WTC11 (cell line): ENCODE measurements around the gene PALMD. TPM values are rescaled to one million over a fixed set of nuclear protein-coding genes. Genes with fewer than 3 reads are reported as not detected.
A peak's percentile ranks its signal among the peaks of the same experiment; 100 is the strongest.

Experiments
- ATAC-seq: fragments of 200-7000 bp; cut with Tn5 transposase; 2 replicates; pipeline ENCODE4 v1.10.0; 2021; ENCODE audit warnings: mild to moderate bottlenecking, moderate library complexity
- CTCF ChIA-PET: fragments of 300-600 bp; sonication (Branson Sonifier 250); formaldehyde crosslinking; loops from one replicate; lab custom pipeline; 2021; ENCODE audit warnings: antibody characterized with exemption; lab: Charles Lee
- POLR2A ChIA-PET: fragments of 350-600 bp; sonication (Branson Sonifier 250); formaldehyde crosslinking; loops from one replicate; lab custom pipeline; 2021; ENCODE audit warnings: antibody characterized with exemption; lab: Charles Lee
- DNase-seq: peaks from one replicate; pipeline ENCODE4 v3.0.0; 2021; ENCODE audit warnings: low spot score
- H3K27ac Mint-ChIP-seq: 2 replicates; pipeline ENCODE4 v1.8.0; 2021; ENCODE audit warnings: mixed read lengths
- H3K27me3 Mint-ChIP-seq: 2 replicates; pipeline ENCODE4 v1.8.0; 2021; ENCODE audit warnings: low read depth, mild to moderate bottlenecking, moderate library complexity, mixed read lengths
- H3K36me3 Mint-ChIP-seq: 2 replicates; pipeline ENCODE4 v1.8.0; 2021; ENCODE audit warnings: mixed read lengths
- H3K4me1 Mint-ChIP-seq: 2 replicates; pipeline ENCODE4 v1.8.0; 2022; ENCODE audit warnings: mixed read lengths
- H3K4me3 Mint-ChIP-seq: 2 replicates; pipeline ENCODE4 v1.8.0; 2021; ENCODE audit warnings: mild to moderate bottlenecking, moderate library complexity, mixed read lengths
- H3K9me3 Mint-ChIP-seq: 2 replicates; pipeline ENCODE4 v1.8.0; 2021; ENCODE audit warnings: mixed read lengths
- AFF4 ChIP-seq: sonication (generic); formaldehyde crosslinking; IDR thresholded peaks from 2 replicates; pipeline ENCODE4 v1.8.1; 2023; ENCODE audit warnings: mild to moderate bottlenecking, missing genetic modification reagents, borderline replicate concordance
- AR ChIP-seq: fragments of 250-450 bp; sonication (Bioruptor Pico); IDR thresholded peaks from 2 replicates; pipeline ENCODE4 v1.9.0; 2021; ENCODE audit warnings: mild to moderate bottlenecking
- CREB1 ChIP-seq: sonication (generic); formaldehyde crosslinking; IDR thresholded peaks from 2 replicates; pipeline ENCODE4 v1.8.0; 2023; ENCODE audit warnings: mild to moderate bottlenecking, missing genetic modification reagents
- CTCF ChIP-seq: fragments of 200-600 bp; IDR thresholded peaks from 2 replicates; pipeline ENCODE4 v1.8.0; 2022; ENCODE audit warnings: antibody characterized with exemption
- E2F5 ChIP-seq: sonication (generic); formaldehyde crosslinking; IDR thresholded peaks from 2 replicates; pipeline ENCODE4 v1.8.1; 2022; ENCODE audit warnings: mild to moderate bottlenecking, moderate library complexity, missing genetic modification reagents
- FOXK1 ChIP-seq: sonication (generic); formaldehyde crosslinking; IDR thresholded peaks from 2 replicates; pipeline ENCODE4 v1.8.0; 2022; ENCODE audit warnings: mild to moderate bottlenecking, moderate library complexity, missing genetic modification reagents
- IRF2 ChIP-seq: sonication (generic); formaldehyde crosslinking; IDR thresholded peaks from 2 replicates; pipeline ENCODE4 v1.8.0; 2022; ENCODE audit warnings: low read depth, missing genetic modification reagents, borderline replicate concordance
- NR1H2 ChIP-seq: sonication (generic); formaldehyde crosslinking; IDR thresholded peaks from 2 replicates; pipeline ENCODE4 v1.9.0; 2021; ENCODE audit warnings: mild to moderate bottlenecking, moderate library complexity, missing genetic modification reagents
- SMAD3 ChIP-seq: sonication (generic); formaldehyde crosslinking; IDR thresholded peaks from 2 replicates; pipeline ENCODE4 v1.8.0; 2022; ENCODE audit warnings: missing genetic modification reagents, mild to moderate bottlenecking, borderline replicate concordance
- ZNF232 ChIP-seq: sonication (generic); formaldehyde crosslinking; IDR thresholded peaks from 2 replicates; pipeline ENCODE4 v1.8.0; 2022; ENCODE audit warnings: mild to moderate bottlenecking, missing genetic modification reagents
- ZNF317 ChIP-seq: sonication (generic); formaldehyde crosslinking; IDR thresholded peaks from 2 replicates; pipeline ENCODE4 v1.8.1; 2023; ENCODE audit warnings: low read depth, mild to moderate bottlenecking, moderate library complexity, missing genetic modification reagents, borderline replicate concordance
- total RNA-seq: library from RNA; stranded (reverse); gene quantifications from 3 replicates; pipeline ENCODE4 v1.2.3, GENCODE V29; 2021
- TF ChIP-seq, protein P1 (sequence below): fragments of 250-450 bp; sonication (Bioruptor Pico); IDR thresholded peaks from 2 replicates; pipeline ENCODE4 v2.1.2; 2022; ENCODE audit warnings: mild to moderate bottlenecking, moderate library complexity
- TF ChIP-seq, protein P2 (sequence below): sonication (generic); formaldehyde crosslinking; IDR thresholded peaks from 2 replicates; pipeline ENCODE4 v1.8.1; 2023; ENCODE audit warnings: mild to moderate bottlenecking, missing genetic modification reagents, moderate library complexity
- TF ChIP-seq, protein P3 (sequence below): sonication (generic); formaldehyde crosslinking; IDR thresholded peaks from 2 replicates; pipeline ENCODE4 v1.8.0; 2022; ENCODE audit warnings: mild to moderate bottlenecking, missing genetic modification reagents

Gene PALMD
- total RNA-seq, 1 experiment from 2014 or later, result 0.07 TPM

DNA sequence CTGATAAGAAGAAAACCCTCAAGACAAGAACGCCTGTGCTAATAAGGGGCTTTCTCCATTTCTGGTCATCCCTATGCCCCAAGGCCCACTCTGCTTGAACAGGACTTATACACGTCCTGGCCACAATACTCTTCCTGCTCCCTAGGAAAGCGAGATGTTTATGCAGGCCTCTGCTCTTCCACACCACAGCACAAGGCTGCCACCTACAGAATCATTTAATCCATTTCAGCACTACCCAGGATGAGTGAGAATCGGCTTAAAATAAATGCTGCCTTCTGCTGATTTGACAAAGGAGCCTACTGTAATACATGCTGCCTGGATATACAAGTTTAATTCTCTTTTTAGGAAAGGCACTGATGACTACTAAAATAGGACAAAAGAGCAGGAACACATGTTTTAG lies 91.1 kb downstream of the PALMD start:
- no peaks in the 10 kb centered on the region for H3K27me3 Mint-ChIP-seq
- H3K36me3 Mint-ChIP-seq, result peaks cover 3% of the 10 kb centered on the region; the same call in 1 of the 2 replicates
- CTCF ChIA-PET, result no interaction called here
- ATAC-seq (peak; percentile 100), DNase-seq (peak; percentile 20)
- H3K27ac Mint-ChIP-seq, result no peak overlapping the region
- POLR2A ChIA-PET, result no interaction called here
- no peak overlapping the region for H3K4me3 Mint-ChIP-seq
- H3K9me3 Mint-ChIP-seq, result no peaks in the 10 kb centered on the region
- TF ChIP-seq CTCF (peak; percentile 36), ZNF317 (no peak)
- peaks cover 6% of the 10 kb centered on the region; the same call in 1 of the 2 replicates for H3K4me1 Mint-ChIP-seq

GRCh38 chr1:99738858-99739465 lies 93.0 kb downstream of the PALMD start:
- no peak overlapping the region for H3K27ac Mint-ChIP-seq
- POLR2A ChIA-PET, result no interaction called here

More at GRCh38 chr1:99738858-99739465, 93.0 kb downstream of the PALMD start:
- CTCF ChIA-PET, result no interaction called here
- ATAC-seq (no peak), DNase-seq (no peak)
- TF ChIP-seq ZNF232 (CRISPR knock-in tag) (no peak), AFF4 (CRISPR knock-in tag) (no peak), AR (CRISPR knock-in tag) (no peak), E2F5 (no peak), CREB1 (CRISPR knock-in tag) (no peak), SMAD3 (no peak), FOXK1 (CRISPR knock-in tag) (no peak), IRF2 (CRISPR knock-in tag) (no peak), NR1H2 (no peak)
- TF ChIP-seq, protein P1, sequence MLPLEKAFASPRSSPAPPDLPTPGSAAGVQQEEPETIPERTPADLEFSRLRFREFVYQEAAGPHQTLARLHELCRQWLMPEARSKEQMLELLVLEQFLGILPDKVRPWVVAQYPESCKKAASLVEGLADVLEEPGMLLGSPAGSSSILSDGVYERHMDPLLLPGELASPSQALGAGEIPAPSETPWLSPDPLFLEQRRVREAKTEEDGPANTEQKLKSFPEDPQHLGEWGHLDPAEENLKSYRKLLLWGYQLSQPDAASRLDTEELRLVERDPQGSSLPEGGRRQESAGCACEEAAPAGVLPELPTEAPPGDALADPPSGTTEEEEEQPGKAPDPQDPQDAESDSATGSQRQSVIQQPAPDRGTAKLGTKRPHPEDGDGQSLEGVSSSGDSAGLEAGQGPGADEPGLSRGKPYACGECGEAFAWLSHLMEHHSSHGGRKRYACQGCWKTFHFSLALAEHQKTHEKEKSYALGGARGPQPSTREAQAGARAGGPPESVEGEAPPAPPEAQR, result no peak
- TF ChIP-seq, protein P2, sequence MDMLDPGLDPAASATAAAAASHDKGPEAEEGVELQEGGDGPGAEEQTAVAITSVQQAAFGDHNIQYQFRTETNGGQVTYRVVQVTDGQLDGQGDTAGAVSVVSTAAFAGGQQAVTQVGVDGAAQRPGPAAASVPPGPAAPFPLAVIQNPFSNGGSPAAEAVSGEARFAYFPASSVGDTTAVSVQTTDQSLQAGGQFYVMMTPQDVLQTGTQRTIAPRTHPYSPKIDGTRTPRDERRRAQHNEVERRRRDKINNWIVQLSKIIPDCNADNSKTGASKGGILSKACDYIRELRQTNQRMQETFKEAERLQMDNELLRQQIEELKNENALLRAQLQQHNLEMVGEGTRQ (CRISPR knock-in tag), result no peak
- TF ChIP-seq, protein P3, sequence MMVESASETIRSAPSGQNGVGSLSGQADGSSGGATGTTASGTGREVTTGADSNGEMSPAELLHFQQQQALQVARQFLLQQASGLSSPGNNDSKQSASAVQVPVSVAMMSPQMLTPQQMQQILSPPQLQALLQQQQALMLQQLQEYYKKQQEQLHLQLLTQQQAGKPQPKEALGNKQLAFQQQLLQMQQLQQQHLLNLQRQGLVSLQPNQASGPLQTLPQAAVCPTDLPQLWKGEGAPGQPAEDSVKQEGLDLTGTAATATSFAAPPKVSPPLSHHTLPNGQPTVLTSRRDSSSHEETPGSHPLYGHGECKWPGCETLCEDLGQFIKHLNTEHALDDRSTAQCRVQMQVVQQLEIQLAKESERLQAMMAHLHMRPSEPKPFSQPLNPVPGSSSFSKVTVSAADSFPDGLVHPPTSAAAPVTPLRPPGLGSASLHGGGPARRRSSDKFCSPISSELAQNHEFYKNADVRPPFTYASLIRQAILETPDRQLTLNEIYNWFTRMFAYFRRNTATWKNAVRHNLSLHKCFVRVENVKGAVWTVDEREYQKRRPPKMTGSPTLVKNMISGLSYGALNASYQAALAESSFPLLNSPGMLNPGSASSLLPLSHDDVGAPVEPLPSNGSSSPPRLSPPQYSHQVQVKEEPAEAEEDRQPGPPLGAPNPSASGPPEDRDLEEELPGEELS, result no peak
- Mint-ChIP-seq H3K4me1 (peaks cover 6% of the 10 kb centered on the region; the same call in 1 of the 2 replicates), H3K27me3 (no peaks in the 10 kb centered on the region), H3K36me3 (peaks cover 3% of the 10 kb centered on the region; the same call in 1 of the 2 replicates), H3K4me3 (no peak overlapping the region), H3K9me3 (no peaks in the 10 kb centered on the region)
